Esophagus (tissue), 2 donors: ENCODE data around the gene NELFCD. TPM values are rescaled to one million over a fixed set of nuclear protein-coding genes. Genes with fewer than 3 reads are reported as not detected.
"Not testable (repeated sequence)": the region's sequence is repeated elsewhere in the genome, so short reads cannot be mapped to it uniquely, and the experiment has no call there.

Source experiments
- H3K27ac ChIP-seq, 2 donors: one replicate each; pipeline ENCODE4 v1.5.1; 2013; ENCODE audit warnings: low read depth in 2 of 2, mild to moderate bottlenecking in 2 of 2, inconsistent platforms in 1 of 2, low read length in 1 of 2, moderate library complexity in 1 of 2
- H3K27me3 ChIP-seq, 2 donors: one replicate each; pipeline ENCODE4 v1.6.1; 2013; ENCODE audit warnings: low read length in 2 of 2, control low read depth in 1 of 2, mild to moderate bottlenecking in 1 of 2; ENCODE audit not compliant: insufficient read depth in 2 of 2, control insufficient read depth in 1 of 2
- H3K36me3 ChIP-seq, 2 donors: one replicate each; pipeline ENCODE4 v1.6.1; 2013; ENCODE audit warnings: low read length in 1 of 2; ENCODE audit not compliant: control insufficient read depth in 2 of 2, insufficient read depth in 2 of 2
- H3K4me1 ChIP-seq, 2 donors: one replicate each; pipeline ENCODE4 v1.6.1; 2013; ENCODE audit warnings: low read length in 1 of 2; ENCODE audit not compliant: control insufficient read depth in 2 of 2, insufficient read depth in 2 of 2
- H3K4me3 ChIP-seq, 2 donors: one replicate each; pipeline ENCODE4 v1.5.1; 2013; ENCODE audit warnings: low read length in 2 of 2, mild to moderate bottlenecking in 2 of 2, low read depth in 1 of 2, moderate library complexity in 1 of 2
- H3K9me3 ChIP-seq, 2 donors: one replicate each; pipeline ENCODE4 v1.6.1; 2013; ENCODE audit warnings: mild to moderate bottlenecking in 2 of 2, low read depth in 1 of 2, low read length in 1 of 2, moderate library complexity in 1 of 2; ENCODE audit not compliant: control insufficient read depth in 2 of 2, insufficient read depth in 1 of 2
- WGBS, 2 donors: extraction: QIAGEN DNeasy Blood & Tissue Kit; methylation state at CpG; one replicate each; pipeline ENCODE4 v1.1.7; 2013; 5-methylcytosine and 5-hydroxymethylcytosine counted together
- polyA plus RNA-seq, 2 donors: library from polyadenylated mRNA; stranded (reverse); fragments of 200-250 nt; gene quantifications; one replicate each; pipeline ENCODE4 v1.2.3, GENCODE V29; 2013
- donor health status: healthy with polysubstance abuse.
- donor health status: Bipolar disorder and iron deficiency.

The NELFCD gene
- polyA plus RNA-seq, 2 donors: 36.6 to 38.2 TPM

GRCh38 chr20:58983115-58983468 lies 2.0 kb downstream of the NELFCD start:
- not testable (repeated sequence) for H3K4me1 ChIP-seq, H3K27ac ChIP-seq, H3K4me3 ChIP-seq, H3K9me3 ChIP-seq, H3K27me3 ChIP-seq, H3K36me3 ChIP-seq
- WGBS, 2 donors: 93 to 94% methylated on average over 12 of the region's 12 CpGs

- peaks cover 15 to 22% of the 10 kb centered on the region in 2 donors for H3K36me3 ChIP-seq
- 83 to 86% methylated on average over 6 of the region's 6 CpGs for WGBS, 2 donors
- H3K9me3 ChIP-seq: no peaks in the 10 kb centered on the region
- H3K4me3 ChIP-seq: no peak overlapping the region
- no peak overlapping the region for H3K27ac ChIP-seq
- peaks cover 2 to 7% of the 10 kb centered on the region in 2 donors for H3K4me1 ChIP-seq
- H3K27me3 ChIP-seq: no peaks in the 10 kb centered on the region
Measured at GRCh38 chr20:58984691-58985090, 3.6 kb downstream of the NELFCD start.

- Histone ChIP-seq H3K27me3 (no peaks in the 10 kb centered on the region), H3K27ac (no peak overlapping the region), H3K4me1 (peaks cover 2 to 7% of the 10 kb centered on the region in 2 donors), H3K36me3 (peaks cover 15 to 26% of the 10 kb centered on the region in 2 donors), H3K9me3 (no peaks in the 10 kb centered on the region), H3K4me3 (no peak overlapping the region)
- WGBS, 2 donors: 69 to 74% methylated on average over 5 of the region's 5 CpGs
Measured at GRCh38 chr20:58985656-58986055, 4.6 kb downstream of the NELFCD start.

- Histone ChIP-seq H3K27ac (no peak overlapping the region), H3K36me3 (peaks cover 19 to 32% of the 10 kb centered on the region in 2 donors), H3K27me3 (no peaks in the 10 kb centered on the region), H3K4me1 (peaks cover 2 to 7% of the 10 kb centered on the region in 2 donors), H3K4me3 (no peak overlapping the region), H3K9me3 (no peaks in the 10 kb centered on the region)
- WGBS, 2 donors: 80 to 82% methylated on average over 9 of the region's 9 CpGs
Measured at GRCh38 chr20:58986286-58986967, 5.4 kb downstream of the NELFCD start.

GRCh38 chr20:58986968-58987517 lies 6.0 kb downstream of the NELFCD start:
- H3K27me3 ChIP-seq: no peaks in the 10 kb centered on the region
- H3K36me3 ChIP-seq: peaks cover 19 to 36% of the 10 kb centered on the region in 2 donors
- H3K4me3 ChIP-seq: no peak overlapping the region
- WGBS, 2 donors: 81 to 85% methylated on average over 8 of the region's 8 CpGs
- no peaks in the 10 kb centered on the region for H3K9me3 ChIP-seq
- no peak overlapping the region for H3K27ac ChIP-seq
- peaks cover 2 to 7% of the 10 kb centered on the region in 2 donors for H3K4me1 ChIP-seq

GRCh38 chr20:58987790-58988564 lies 6.9 kb downstream of the NELFCD start:
- Histone ChIP-seq H3K27ac (no peak overlapping the region), H3K4me3 (no peak overlapping the region), H3K36me3 (peaks cover 19 to 42% of the 10 kb centered on the region in 2 donors), H3K27me3 (no peaks in the 10 kb centered on the region), H3K9me3 (no peaks in the 10 kb centered on the region), H3K4me1 (peaks cover 0 to 3% of the 10 kb centered on the region in 2 donors)
- 86 to 91% methylated on average over 9 of the region's 9 CpGs for WGBS, 2 donors

GRCh38 chr20:58988565-58988882 lies 7.5 kb downstream of the NELFCD start:
- H3K27ac ChIP-seq: no peak overlapping the region
- peaks cover 0 to 3% of the 10 kb centered on the region in 2 donors for H3K4me1 ChIP-seq
- peaks cover 19 to 48% of the 10 kb centered on the region in 2 donors for H3K36me3 ChIP-seq
- WGBS, 2 donors: 91 to 93% methylated on average over 6 of the region's 6 CpGs
- H3K4me3 ChIP-seq: no peak overlapping the region
- no peaks in the 10 kb centered on the region for H3K9me3 ChIP-seq
- H3K27me3 ChIP-seq: no peaks in the 10 kb centered on the region

GRCh38 chr20:58989196-58989595 lies 8.1 kb downstream of the NELFCD start:
- Histone ChIP-seq H3K4me1 (peaks cover 0 to 3% of the 10 kb centered on the region in 2 donors), H3K27me3 (no peaks in the 10 kb centered on the region), H3K4me3 (no peak overlapping the region), H3K9me3 (no peaks in the 10 kb centered on the region), H3K27ac (no peak overlapping the region), H3K36me3 (peaks cover 23 to 54% of the 10 kb centered on the region in 2 donors)
- 92 to 93% methylated on average over 10 of the region's 10 CpGs for WGBS, 2 donors

- no peak overlapping the region for H3K27ac ChIP-seq
Measured at GRCh38 chr20:58990651-58991445, 9.8 kb downstream of the NELFCD start.

More at GRCh38 chr20:58990651-58991445, 9.8 kb downstream of the NELFCD start:
- Histone ChIP-seq H3K36me3 (peaks cover 27 to 64% of the 10 kb centered on the region in 2 donors), H3K9me3 (no peaks in the 10 kb centered on the region), H3K4me3 (no peak overlapping the region), H3K4me1 (peaks cover 0 to 3% of the 10 kb centered on the region in 2 donors), H3K27me3 (no peaks in the 10 kb centered on the region)
- WGBS, 2 donors: 94% methylated on average over 14 of the region's 14 CpGs
